ENCODE results near the gene IL1RN. TPM values are rescaled to one million over a fixed set of nuclear protein-coding genes. Genes with fewer than 3 reads are reported as not detected.
A peak's percentile ranks its signal among the peaks of the same experiment; 100 is the strongest.

Gene IL1RN
- total and polyA plus RNA-seq, 2 of the 13 experiments (the other 11 are each of a cell fraction or from before 2014, with no cell fraction given), result 21.2 to 101 TPM

DNA sequence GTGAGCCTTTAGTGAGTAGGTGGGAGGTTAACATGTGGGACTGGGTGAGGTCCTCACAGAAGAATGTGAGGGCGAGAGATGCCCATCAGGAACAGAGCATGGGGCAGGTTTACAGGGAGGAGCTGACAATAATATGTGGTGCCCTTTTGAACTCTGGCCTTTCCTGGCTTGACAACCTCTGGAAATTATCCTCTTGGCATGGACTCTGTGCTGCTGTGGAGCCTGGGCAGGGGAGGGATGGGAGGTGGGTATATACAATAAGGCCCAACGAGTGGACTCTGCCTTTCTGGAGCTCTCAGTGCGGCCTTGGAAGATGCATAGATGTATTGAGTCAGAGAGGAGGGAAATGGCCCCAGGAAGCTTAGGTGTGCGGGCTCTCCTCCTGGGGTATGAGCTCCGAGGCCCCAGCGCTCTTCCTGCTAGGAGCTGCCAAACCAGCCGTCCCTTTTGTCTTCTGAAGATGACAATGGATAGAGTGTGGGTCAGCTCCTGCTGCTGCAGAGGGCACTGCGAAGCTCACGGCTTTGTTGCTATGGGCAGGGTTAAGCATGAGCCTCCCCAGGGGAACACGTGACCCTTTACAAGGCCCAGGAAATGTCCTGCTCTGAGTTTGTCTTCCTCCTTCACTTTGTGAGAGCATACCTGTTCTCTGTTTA, 37.7 kb downstream of the IL1RN start (continued):
- TF ChIP-seq ZNF235 (CRISPR knock-in tag; IDR thresholded peaks at IDR 0.05; ENCODE audit: borderline replicate concordance) (no peak), TEAD2 (CRISPR knock-in tag; IDR thresholded peaks at IDR 0.05) (no peak), ZNF558 (CRISPR knock-in tag; IDR thresholded peaks at IDR 0.05; ENCODE audit: borderline replicate concordance) (no peak), RAD21 (CRISPR knock-in tag; IDR thresholded peaks at IDR 0.05) (no peak), ATAD3A (CRISPR knock-in tag; IDR thresholded peaks at IDR 0.05) (no peak), SRSF4 (IDR thresholded peaks at IDR 0.05; ENCODE audit: low read depth, low read length, poor library complexity, severe bottlenecking) (no peak), PRMT3 (CRISPR knock-in tag; IDR thresholded peaks at IDR 0.05; ENCODE audit: borderline replicate concordance, low read depth) (no peak), RAD51 (IDR thresholded peaks at IDR 0.05; ENCODE audit: borderline replicate concordance) (peak; percentile 63; the same call in 1 of the 2 replicates), ASH2L (IDR thresholded peaks at IDR 0.05; ENCODE audit: insufficient read length, low read depth, low read length) (peak; percentile 23), POLR2AphosphoS2 (IDR thresholded peaks at IDR 0.05; ENCODE audit: low read depth, low read length) (no peak)
- TF ChIP-seq, protein P1, sequence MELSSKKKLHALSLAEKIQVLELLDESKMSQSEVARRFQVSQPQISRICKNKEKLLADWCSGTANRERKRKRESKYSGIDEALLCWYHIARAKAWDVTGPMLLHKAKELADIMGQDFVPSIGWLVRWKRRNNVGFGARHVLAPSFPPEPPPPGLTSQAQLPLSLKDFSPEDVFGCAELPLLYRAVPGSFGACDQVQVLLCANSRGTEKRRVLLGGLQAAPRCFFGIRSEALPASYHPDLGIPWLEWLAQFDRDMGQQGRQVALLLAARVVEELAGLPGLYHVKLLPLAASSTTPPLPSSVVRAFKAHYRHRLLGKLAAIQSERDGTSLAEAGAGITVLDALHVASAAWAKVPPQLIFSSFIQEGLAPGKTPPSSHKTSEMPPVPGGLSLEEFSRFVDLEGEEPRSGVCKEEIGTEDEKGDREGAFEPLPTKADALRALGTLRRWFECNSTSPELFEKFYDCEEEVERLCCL (CRISPR knock-in tag; IDR thresholded peaks at IDR 0.05; ENCODE audit: borderline replicate concordance), result no peak
- TF ChIP-seq, protein P2, sequence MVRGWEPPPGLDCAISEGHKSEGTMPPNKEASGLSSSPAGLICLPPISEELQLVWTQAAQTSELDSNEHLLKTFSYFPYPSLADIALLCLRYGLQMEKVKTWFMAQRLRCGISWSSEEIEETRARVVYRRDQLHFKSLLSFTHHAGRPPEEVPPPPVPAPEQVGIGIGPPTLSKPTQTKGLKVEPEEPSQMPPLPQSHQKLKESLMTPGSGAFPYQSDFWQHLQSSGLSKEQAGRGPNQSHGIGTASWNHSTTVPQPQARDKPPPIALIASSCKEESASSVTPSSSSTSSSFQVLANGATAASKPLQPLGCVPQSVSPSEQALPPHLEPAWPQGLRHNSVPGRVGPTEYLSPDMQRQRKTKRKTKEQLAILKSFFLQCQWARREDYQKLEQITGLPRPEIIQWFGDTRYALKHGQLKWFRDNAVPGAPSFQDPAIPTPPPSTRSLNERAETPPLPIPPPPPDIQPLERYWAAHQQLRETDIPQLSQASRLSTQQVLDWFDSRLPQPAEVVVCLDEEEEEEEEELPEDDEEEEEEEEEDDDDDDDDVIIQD (CRISPR knock-in tag; IDR thresholded peaks at IDR 0.05; ENCODE audit: low read depth), result no peak
- TF ChIP-seq, protein P3, sequence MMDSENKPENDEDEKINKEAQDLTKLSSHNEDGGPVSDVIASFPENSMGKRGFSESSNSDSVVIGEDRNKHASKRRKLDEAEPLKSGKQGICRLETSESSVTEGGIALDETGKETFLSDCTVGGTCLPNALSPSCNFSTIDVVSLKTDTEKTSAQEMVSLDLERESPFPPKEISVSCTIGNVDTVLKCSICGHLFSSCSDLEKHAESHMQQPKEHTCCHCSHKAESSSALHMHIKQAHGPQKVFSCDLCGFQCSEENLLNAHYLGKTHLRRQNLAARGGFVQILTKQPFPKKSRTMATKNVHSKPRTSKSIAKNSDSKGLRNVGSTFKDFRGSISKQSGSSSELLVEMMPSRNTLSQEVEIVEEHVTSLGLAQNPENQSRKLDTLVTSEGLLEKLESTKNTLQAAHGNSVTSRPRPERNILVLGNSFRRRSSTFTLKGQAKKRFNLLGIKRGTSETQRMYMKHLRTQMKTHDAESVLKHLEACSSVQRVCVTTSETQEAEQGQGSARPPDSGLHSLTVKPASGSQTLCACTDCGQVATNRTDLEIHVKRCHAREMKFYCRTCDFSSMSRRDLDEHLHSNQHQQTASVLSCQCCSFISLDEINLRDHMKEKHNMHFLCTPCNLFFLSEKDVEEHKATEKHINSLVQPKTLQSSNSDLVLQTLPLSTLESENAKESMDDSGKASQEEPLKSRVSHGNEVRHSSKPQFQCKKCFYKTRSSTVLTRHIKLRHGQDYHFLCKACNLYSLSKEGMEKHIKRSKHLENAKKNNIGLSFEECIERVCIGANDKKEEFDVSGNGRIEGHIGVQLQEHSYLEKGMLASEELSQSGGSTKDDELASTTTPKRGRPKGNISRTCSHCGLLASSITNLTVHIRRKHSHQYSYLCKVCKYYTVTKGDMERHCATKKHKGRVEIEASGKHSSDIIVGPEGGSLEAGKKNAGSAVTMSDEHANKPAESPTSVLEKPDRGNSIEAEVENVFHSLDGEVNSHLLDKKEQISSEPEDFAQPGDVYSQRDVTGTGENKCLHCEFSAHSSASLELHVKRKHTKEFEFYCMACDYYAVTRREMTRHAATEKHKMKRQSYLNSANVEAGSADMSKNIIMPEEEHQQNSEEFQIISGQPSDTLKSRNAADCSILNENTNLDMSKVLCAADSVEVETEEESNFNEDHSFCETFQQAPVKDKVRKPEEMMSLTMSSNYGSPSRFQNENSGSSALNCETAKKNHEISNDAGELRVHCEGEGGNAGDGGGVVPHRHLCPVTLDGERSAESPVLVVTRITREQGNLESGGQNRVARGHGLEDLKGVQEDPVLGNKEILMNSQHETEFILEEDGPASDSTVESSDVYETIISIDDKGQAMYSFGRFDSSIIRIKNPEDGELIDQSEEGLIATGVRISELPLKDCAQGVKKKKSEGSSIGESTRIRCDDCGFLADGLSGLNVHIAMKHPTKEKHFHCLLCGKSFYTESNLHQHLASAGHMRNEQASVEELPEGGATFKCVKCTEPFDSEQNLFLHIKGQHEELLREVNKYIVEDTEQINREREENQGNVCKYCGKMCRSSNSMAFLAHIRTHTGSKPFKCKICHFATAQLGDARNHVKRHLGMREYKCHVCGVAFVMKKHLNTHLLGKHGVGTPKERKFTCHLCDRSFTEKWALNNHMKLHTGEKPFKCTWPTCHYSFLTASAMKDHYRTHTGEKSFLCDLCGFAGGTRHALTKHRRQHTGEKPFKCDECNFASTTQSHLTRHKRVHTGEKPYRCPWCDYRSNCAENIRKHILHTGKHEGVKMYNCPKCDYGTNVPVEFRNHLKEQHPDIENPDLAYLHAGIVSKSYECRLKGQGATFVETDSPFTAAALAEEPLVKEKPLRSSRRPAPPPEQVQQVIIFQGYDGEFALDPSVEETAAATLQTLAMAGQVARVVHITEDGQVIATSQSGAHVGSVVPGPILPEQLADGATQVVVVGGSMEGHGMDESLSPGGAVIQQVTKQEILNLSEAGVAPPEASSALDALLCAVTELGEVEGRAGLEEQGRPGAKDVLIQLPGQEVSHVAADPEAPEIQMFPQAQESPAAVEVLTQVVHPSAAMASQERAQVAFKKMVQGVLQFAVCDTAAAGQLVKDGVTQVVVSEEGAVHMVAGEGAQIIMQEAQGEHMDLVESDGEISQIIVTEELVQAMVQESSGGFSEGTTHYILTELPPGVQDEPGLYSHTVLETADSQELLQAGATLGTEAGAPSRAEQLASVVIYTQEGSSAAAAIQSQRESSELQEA (CRISPR knock-in tag; IDR thresholded peaks at IDR 0.05; ENCODE audit: not compliant biosample characterization), result no peak
- TF ChIP-seq, protein P4, sequence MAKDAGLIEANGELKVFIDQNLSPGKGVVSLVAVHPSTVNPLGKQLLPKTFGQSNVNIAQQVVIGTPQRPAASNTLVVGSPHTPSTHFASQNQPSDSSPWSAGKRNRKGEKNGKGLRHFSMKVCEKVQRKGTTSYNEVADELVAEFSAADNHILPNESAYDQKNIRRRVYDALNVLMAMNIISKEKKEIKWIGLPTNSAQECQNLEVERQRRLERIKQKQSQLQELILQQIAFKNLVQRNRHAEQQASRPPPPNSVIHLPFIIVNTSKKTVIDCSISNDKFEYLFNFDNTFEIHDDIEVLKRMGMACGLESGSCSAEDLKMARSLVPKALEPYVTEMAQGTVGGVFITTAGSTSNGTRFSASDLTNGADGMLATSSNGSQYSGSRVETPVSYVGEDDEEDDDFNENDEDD (CRISPR knock-in tag; IDR thresholded peaks at IDR 0.05; ENCODE audit: borderline replicate concordance), result peak; percentile 30; the same call in 1 of the 2 replicates
